Heart right ventricle (tissue), 16 donors: ENCODE results near the gene PITX3. TPM values are rescaled to one million over a fixed set of nuclear protein-coding genes. Genes with fewer than 3 reads are reported as not detected.
A peak's percentile ranks its signal among the peaks of the same experiment; 100 is the strongest.

Experiments
- ATAC-seq, 8 donors: fragments of 200-7000 bp; cut with Tn5 transposase; one replicate each; pipeline ENCODE4 v1.9.1; 2020; ENCODE audit warnings: mild to moderate bottlenecking in 8 of 8, moderate library complexity in 8 of 8, moderate number of reproducible peaks in 1 of 8
- DNase-seq, 2 donors: peaks; one replicate each; pipeline ENCODE4 v3.0.0-alpha.2; 2020
- H3K27ac ChIP-seq, 10 donors: fragments of 200-600 bp; sonication (generic) in 2 of 10; one replicate each; pipeline versions ENCODE4 v1.5.0 to v1.8.0; 2020 to 2022; ENCODE audit warnings: mild to moderate bottlenecking in 3 of 10
- H3K27me3 ChIP-seq, 7 donors: fragments of 200-600 bp; one replicate each; pipeline ENCODE4 v1.8.0; 2021 to 2022; ENCODE audit warnings: mild to moderate bottlenecking in 2 of 7
- H3K36me3 ChIP-seq, 9 donors: fragments of 200-600 bp; sonication (generic) in 1 of 9; one replicate each; pipeline versions ENCODE4 v1.5.0 to v1.8.0; 2020 to 2022; ENCODE audit warnings: mild to moderate bottlenecking in 2 of 9
- H3K4me1 ChIP-seq, 9 donors: fragments of 200-600 bp; sonication (generic) in 1 of 9; one replicate each; pipeline versions ENCODE4 v1.5.0 to v1.8.0; 2020 to 2022; ENCODE audit warnings: mild to moderate bottlenecking in 4 of 9
- H3K4me3 ChIP-seq, 10 donors: fragments of 200-600 bp; sonication (generic) in 2 of 10; one replicate each; pipeline versions ENCODE4 v1.5.0 to v1.8.0; 2020 to 2022; ENCODE audit warnings: mild to moderate bottlenecking in 7 of 10, moderate library complexity in 2 of 10
- H3K9me3 ChIP-seq, 11 donors: fragments of 200-600 bp in 10 of 11; sonication (generic) in 2 of 11; one replicate each; pipeline versions ENCODE4 v1.5.0 to v1.8.0; 2013 to 2022; ENCODE audit warnings: mild to moderate bottlenecking in 2 of 11, control low read depth in 1 of 11, moderate library complexity in 1 of 11
- CTCF ChIP-seq, 9 donors: fragments of 200-600 bp; sonication (generic) in 2 of 9; IDR thresholded peaks; one replicate each; pipeline versions ENCODE4 v1.5.0 to v1.8.0; 2021 to 2022; ENCODE audit warnings: antibody characterized with exemption in 9 of 9, mild to moderate bottlenecking in 5 of 9, moderate library complexity in 1 of 9
- WGBS, 2 donors: extraction: QIAGEN DNeasy Blood & Tissue Kit; methylation state at CpG; one replicate each; pipeline ENCODE4 v1.1.7; 2013; ENCODE audit warnings: inconsistent platforms in 1 of 2; 5-methylcytosine and 5-hydroxymethylcytosine counted together
- intact Hi-C, 10 donors: fragments of 100-400 bp; cut with DNase I; formaldehyde crosslinking; loops; one replicate each; pipeline versions ENCODE4 v1.11.1 to v1.14.2; 2022
- polyA plus RNA-seq, 2 donors: library from polyadenylated mRNA; stranded (reverse); fragments of 200-250 nt; gene quantifications; one replicate each; pipeline ENCODE4 v1.2.3, GENCODE V29; 2013
- total RNA-seq, 10 donors: library from RNA; stranded (reverse); fragmentation: NEBNext Ultra II Directional in 3 of 10; extraction: Animal tissue kit (Norgen Biotek cat#: 25700) in 3 of 10; gene quantifications; one replicate each; pipeline versions ENCODE4 v1.2.1 to v1.2.4, GENCODE V29; 2021 to 2023
- donor health status: Arrhythmogenic right ventricular cardiomyopathy.
- donor health status: ischemic (EF 13 %, LVEDD 7.1; RV severe dilation, severe dysfunction).
- donor health status: healthy with polysubstance abuse.
- donor health status: DM: no; HTN: yes; CAD: no.
- donor health status: DM: no; HTN: no; CAD: no.
- donor health status: ischemic (EF 25% LVEDD 6.9; RV normal size, moderate dysfunction).
- donor health status: ischemic (EF 25% LVEDD 5.7; RV mildly dilated, moderate dysfunction).
- donor health status: healthy.
- donor health status: DM: yes; HTN: yes; CAD: no.
- donor health status: Ischemic cardiomyopathy.
- donor health status: ischemic (EF 35%, LVEDD 5.7; RV mildly dilated, moderate dysfunction).
- donor health status: nonischemic (EF 11% LVEDD 7.7; RV severe dilation, severe dysfunction).
- donor health status: DM: yes; HTN: yes; CAD: no.
- donor health status: PGD.
- donor health status: ischemic (EF 29% LVEDD 5.4; RV normal size, mild dysfunction).
- donor health status: nonischemic (EF 23%, LVEDD 6.1; RV moderate dilation, normal function).

The PITX3 gene
- total and polyA plus RNA-seq, 12 donors = 0.21 to 10.4 (median 1.1) TPM

GRCh38 chr10:102230861-102231356 lies 10.4 kb downstream of the PITX3 start:
- Histone ChIP-seq H3K4me1 (peaks cover 10 to 48% (median 24%) of the 10 kb centered on the region in 9 donors), H3K4me3 (peak overlapping the region; percentile 13 to 57 (median 42)), H3K27me3 (peaks cover 0 to 62% (median 36%) of the 10 kb centered on the region in 7 donors), H3K36me3 (no peaks in the 10 kb centered on the region), H3K27ac (no peak overlapping the region), H3K9me3 (no peaks in the 10 kb centered on the region)
- WGBS, 2 donors = 2% methylated on average over 52 of the region's 52 CpGs
- TF ChIP-seq CTCF (IDR thresholded peaks at IDR 0.05) = peak in 5 of 9 donors; percentile 15 to 47 (median 43)
- ATAC-seq (peak in 1 of 8 donors; percentile 2), DNase-seq (peak in 1 of 2 donors; percentile 40)
- intact Hi-C loops = loop anchor here in 9 of 10 donors (1.0 to 10.0 kb wide), 8 partner anchors 116 to 244 kb away; no protein-coding TSS in a partner anchor

- ATAC-seq (peak; percentile 7 to 57 (median 21)), DNase-seq (peak; percentile 25 to 62)
- Histone ChIP-seq H3K27ac (no peak overlapping the region), H3K4me1 (peaks cover 10 to 53% (median 29%) of the 10 kb centered on the region in 9 donors), H3K4me3 (peak overlapping the region; percentile 13 to 57 (median 42)), H3K27me3 (peaks cover 0 to 60% (median 36%) of the 10 kb centered on the region in 7 donors), H3K36me3 (no peaks in the 10 kb centered on the region), H3K9me3 (no peaks in the 10 kb centered on the region)
- WGBS, 2 donors = 1% methylated on average over 49 to 50 of the region's 50 CpGs
- intact Hi-C loops = loop anchor here in 8 of 10 donors (1.0 to 10.0 kb wide), 7 partner anchors 116 to 244 kb away; no protein-coding TSS in a partner anchor
- no peak for TF ChIP-seq CTCF (IDR thresholded peaks at IDR 0.05)
These were observed 10.9 kb downstream of the PITX3 start for GRCh38 chr10:102230264-102230860.

- 1% methylated on average over 24 of the region's 24 CpGs for WGBS, 2 donors
- H3K36me3 ChIP-seq = no peaks in the 10 kb centered on the region
- intact Hi-C loops = loop anchor here (1.0 to 10.0 kb wide), 12 partner anchors 63 to 345 kb away; partner anchors contain the start of gene NFKB2 (in 4 of the 10)
- H3K27me3 ChIP-seq = peaks cover 0 to 60% (median 36%) of the 10 kb centered on the region in 7 donors
- no peaks in the 10 kb centered on the region for H3K9me3 ChIP-seq
- ATAC-seq (peak; percentile 56 to 73 (median 68)), DNase-seq (peak; percentile 78 to 85)
- TF ChIP-seq CTCF (IDR thresholded peaks at IDR 0.05) = peak; percentile 89 to 98 (median 95)
- H3K4me1 ChIP-seq = peaks cover 10 to 57% (median 32%) of the 10 kb centered on the region in 9 donors
- H3K27ac ChIP-seq = no peak overlapping the region
- H3K4me3 ChIP-seq = peak overlapping the region; percentile 13 to 57 (median 42)
These were observed 11.5 kb downstream of the PITX3 start for GRCh38 chr10:102229810-102230263.

GRCh38 chr10:102227050-102227449 lies 14.3 kb downstream of the PITX3 start:
- no peaks in the 10 kb centered on the region for H3K36me3 ChIP-seq
- no peak overlapping the region for H3K4me3 ChIP-seq
- H3K27ac ChIP-seq = no peak overlapping the region
- no peaks in the 10 kb centered on the region for H3K9me3 ChIP-seq
- DNase-seq (no peak), ATAC-seq (no peak)
- WGBS, 2 donors = 69 to 75% methylated on average over 8 of the region's 8 CpGs
- H3K27me3 ChIP-seq = peaks cover 0 to 39% (median 22%) of the 10 kb centered on the region in 7 donors
- intact Hi-C loops = loop anchor here in 8 of 10 donors (5.0 to 10.0 kb wide), 4 partner anchors 60 to 348 kb away; partner anchors contain the start of gene NFKB2 (in 4 of the 8)
- H3K4me1 ChIP-seq = peaks cover 10 to 56% (median 32%) of the 10 kb centered on the region in 9 donors
- TF ChIP-seq CTCF (IDR thresholded peaks at IDR 0.05) = no peak
